ENCODE data around the gene ZSCAN25. TPM values are rescaled to one million over a fixed set of nuclear protein-coding genes. Genes with fewer than 3 reads are reported as not detected.

Gene ZSCAN25
- total and polyA plus RNA-seq, 2 of the 13 experiments (the other 11 are each of a cell fraction or from before 2014, with no cell fraction given): 12.1 to 16.8 TPM

DNA sequence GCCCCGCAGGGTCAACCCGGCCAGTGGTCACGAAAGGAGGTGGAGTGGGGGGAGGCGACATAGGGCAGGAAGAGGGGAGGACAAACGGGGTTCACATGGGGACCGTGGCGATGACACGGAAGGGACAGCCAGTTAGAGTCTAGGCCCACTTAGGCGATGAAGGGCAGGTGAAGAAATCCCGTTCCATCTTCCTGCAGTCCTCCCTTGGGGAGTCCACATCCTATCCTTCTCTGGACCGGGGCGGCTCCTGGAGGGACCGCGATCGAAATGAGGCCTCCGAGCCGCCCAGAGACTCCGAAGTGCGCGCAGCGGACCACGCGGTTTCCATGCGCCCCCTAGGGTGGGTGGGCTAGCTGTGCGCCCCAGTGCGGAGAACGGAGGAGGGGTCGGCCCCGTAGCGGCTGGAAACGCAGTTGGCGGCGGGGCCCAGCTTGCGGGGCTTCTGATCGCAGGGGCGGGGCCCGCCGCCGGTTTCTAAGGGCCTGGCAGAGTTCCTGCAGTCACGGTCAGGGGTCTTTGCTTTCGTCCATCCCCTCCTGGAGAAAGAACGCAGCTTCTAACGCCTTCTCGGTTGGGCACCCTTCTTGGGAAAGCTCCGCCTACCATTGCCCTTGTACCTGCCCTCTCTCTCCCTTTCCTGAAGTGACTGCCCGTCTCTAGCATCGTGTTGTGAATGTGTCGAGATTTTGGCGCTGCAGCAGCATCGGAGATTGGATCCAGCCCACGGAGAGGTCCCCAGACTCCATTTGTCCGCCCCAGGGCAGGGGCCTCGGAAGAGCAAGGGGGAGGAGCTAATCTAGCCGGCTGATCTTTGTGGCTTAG lies 36.6 kb upstream of the ZSCAN25 start (continued):
- no peak for TF ChIP-seq SRSF1 (optimal IDR thresholded peaks at IDR 0.05; ENCODE audit: low read depth, low read length)
- TF ChIP-seq ATF7-NPFF (CRISPR knock-in tag; IDR thresholded peaks at IDR 0.05; ENCODE audit: low read depth): no peak
- TF ChIP-seq ZNF569 (CRISPR knock-in tag; IDR thresholded peaks at IDR 0.05; ENCODE audit: borderline replicate concordance): no peak
- TF ChIP-seq, protein P1, sequence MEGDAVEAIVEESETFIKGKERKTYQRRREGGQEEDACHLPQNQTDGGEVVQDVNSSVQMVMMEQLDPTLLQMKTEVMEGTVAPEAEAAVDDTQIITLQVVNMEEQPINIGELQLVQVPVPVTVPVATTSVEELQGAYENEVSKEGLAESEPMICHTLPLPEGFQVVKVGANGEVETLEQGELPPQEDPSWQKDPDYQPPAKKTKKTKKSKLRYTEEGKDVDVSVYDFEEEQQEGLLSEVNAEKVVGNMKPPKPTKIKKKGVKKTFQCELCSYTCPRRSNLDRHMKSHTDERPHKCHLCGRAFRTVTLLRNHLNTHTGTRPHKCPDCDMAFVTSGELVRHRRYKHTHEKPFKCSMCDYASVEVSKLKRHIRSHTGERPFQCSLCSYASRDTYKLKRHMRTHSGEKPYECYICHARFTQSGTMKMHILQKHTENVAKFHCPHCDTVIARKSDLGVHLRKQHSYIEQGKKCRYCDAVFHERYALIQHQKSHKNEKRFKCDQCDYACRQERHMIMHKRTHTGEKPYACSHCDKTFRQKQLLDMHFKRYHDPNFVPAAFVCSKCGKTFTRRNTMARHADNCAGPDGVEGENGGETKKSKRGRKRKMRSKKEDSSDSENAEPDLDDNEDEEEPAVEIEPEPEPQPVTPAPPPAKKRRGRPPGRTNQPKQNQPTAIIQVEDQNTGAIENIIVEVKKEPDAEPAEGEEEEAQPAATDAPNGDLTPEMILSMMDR (CRISPR knock-in tag; IDR thresholded peaks at IDR 0.05): peak; percentile 76
- no peak for TF ChIP-seq NFE2 (CRISPR knock-in tag; IDR thresholded peaks at IDR 0.05)
- TF ChIP-seq, protein P2, sequence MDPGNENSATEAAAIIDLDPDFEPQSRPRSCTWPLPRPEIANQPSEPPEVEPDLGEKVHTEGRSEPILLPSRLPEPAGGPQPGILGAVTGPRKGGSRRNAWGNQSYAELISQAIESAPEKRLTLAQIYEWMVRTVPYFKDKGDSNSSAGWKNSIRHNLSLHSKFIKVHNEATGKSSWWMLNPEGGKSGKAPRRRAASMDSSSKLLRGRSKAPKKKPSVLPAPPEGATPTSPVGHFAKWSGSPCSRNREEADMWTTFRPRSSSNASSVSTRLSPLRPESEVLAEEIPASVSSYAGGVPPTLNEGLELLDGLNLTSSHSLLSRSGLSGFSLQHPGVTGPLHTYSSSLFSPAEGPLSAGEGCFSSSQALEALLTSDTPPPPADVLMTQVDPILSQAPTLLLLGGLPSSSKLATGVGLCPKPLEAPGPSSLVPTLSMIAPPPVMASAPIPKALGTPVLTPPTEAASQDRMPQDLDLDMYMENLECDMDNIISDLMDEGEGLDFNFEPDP (CRISPR knock-in tag; conservative IDR thresholded peaks at IDR 0.05): no peak
- TF ChIP-seq, protein P3, sequence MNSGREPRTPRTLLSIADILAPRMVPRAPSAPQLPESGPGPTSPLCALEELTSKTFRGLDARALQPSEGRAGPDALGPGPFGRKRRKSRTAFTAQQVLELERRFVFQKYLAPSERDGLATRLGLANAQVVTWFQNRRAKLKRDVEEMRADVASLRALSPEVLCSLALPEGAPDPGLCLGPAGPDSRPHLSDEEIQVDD (CRISPR knock-in tag; IDR thresholded peaks at IDR 0.05; ENCODE audit: borderline replicate concordance): no peak
- no peak for TF ChIP-seq NR2F2 (IDR thresholded peaks at IDR 0.05; ENCODE audit: borderline replicate concordance, low read depth)
- TF ChIP-seq MIER2 (CRISPR knock-in tag; IDR thresholded peaks at IDR 0.05): no peak
- TF ChIP-seq SRSF9 (IDR thresholded peaks at IDR 0.05; ENCODE audit: borderline replicate concordance, insufficient read depth, low read depth, low read length, poor library complexity, severe bottlenecking): no peak
- TF ChIP-seq HNRNPUL1 (IDR thresholded peaks at IDR 0.05; ENCODE audit: low read depth, low read length): no peak
- TF ChIP-seq, protein P4, sequence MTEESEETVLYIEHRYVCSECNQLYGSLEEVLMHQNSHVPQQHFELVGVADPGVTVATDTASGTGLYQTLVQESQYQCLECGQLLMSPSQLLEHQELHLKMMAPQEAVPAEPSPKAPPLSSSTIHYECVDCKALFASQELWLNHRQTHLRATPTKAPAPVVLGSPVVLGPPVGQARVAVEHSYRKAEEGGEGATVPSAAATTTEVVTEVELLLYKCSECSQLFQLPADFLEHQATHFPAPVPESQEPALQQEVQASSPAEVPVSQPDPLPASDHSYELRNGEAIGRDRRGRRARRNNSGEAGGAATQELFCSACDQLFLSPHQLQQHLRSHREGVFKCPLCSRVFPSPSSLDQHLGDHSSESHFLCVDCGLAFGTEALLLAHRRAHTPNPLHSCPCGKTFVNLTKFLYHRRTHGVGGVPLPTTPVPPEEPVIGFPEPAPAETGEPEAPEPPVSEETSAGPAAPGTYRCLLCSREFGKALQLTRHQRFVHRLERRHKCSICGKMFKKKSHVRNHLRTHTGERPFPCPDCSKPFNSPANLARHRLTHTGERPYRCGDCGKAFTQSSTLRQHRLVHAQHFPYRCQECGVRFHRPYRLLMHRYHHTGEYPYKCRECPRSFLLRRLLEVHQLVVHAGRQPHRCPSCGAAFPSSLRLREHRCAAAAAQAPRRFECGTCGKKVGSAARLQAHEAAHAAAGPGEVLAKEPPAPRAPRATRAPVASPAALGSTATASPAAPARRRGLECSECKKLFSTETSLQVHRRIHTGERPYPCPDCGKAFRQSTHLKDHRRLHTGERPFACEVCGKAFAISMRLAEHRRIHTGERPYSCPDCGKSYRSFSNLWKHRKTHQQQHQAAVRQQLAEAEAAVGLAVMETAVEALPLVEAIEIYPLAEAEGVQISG (CRISPR knock-in tag; IDR thresholded peaks at IDR 0.05): peak; percentile 60; the same call in 1 of the 2 replicates
- TF ChIP-seq NFE2L1 (CRISPR knock-in tag; IDR thresholded peaks at IDR 0.05; ENCODE audit: borderline replicate concordance): no peak
- TF ChIP-seq GLI4 (CRISPR knock-in tag; IDR thresholded peaks at IDR 0.05; ENCODE audit: borderline replicate concordance): no peak
- TF ChIP-seq MYC (CRISPR knock-in tag; IDR thresholded peaks at IDR 0.05; ENCODE audit: borderline replicate concordance): peak; percentile 76
- TF ChIP-seq, protein P5, sequence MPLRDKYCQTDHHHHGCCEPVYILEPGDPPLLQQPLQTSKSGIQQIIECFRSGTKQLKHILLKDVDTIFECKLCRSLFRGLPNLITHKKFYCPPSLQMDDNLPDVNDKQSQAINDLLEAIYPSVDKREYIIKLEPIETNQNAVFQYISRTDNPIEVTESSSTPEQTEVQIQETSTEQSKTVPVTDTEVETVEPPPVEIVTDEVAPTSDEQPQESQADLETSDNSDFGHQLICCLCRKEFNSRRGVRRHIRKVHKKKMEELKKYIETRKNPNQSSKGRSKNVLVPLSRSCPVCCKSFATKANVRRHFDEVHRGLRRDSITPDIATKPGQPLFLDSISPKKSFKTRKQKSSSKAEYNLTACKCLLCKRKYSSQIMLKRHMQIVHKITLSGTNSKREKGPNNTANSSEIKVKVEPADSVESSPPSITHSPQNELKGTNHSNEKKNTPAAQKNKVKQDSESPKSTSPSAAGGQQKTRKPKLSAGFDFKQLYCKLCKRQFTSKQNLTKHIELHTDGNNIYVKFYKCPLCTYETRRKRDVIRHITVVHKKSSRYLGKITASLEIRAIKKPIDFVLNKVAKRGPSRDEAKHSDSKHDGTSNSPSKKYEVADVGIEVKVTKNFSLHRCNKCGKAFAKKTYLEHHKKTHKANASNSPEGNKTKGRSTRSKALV (CRISPR knock-in tag; IDR thresholded peaks at IDR 0.05): no peak
- TF ChIP-seq, protein P6, sequence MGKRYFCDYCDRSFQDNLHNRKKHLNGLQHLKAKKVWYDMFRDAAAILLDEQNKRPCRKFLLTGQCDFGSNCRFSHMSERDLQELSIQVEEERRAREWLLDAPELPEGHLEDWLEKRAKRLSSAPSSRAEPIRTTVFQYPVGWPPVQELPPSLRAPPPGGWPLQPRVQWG (CRISPR knock-in tag; IDR thresholded peaks at IDR 0.05; ENCODE audit: borderline replicate concordance, low read depth): no peak

Data from HepG2 (cell line).